Skin epidermis (tissue), 12 donors: ENCODE data around the gene SECISBP2L.

Experiments
- H3K27ac ChIP-seq, 21 experiments: fragments of 200-600 bp; sonication (generic) in 11 of 21; one replicate each; pipeline ENCODE4 v1.5.0; 2020; ENCODE audit warnings: mild to moderate bottlenecking in 3 of 21, inconsistent platforms in 2 of 21, moderate library complexity in 2 of 21
- H3K4me3 ChIP-seq, 7 experiments: fragments of 200-600 bp; sonication (generic) in 2 of 7; one replicate each; pipeline ENCODE4 v1.5.0; 2020; ENCODE audit warnings: inconsistent platforms in 2 of 7, mild to moderate bottlenecking in 2 of 7, moderate library complexity in 1 of 7

The SECISBP2L gene

DNA sequence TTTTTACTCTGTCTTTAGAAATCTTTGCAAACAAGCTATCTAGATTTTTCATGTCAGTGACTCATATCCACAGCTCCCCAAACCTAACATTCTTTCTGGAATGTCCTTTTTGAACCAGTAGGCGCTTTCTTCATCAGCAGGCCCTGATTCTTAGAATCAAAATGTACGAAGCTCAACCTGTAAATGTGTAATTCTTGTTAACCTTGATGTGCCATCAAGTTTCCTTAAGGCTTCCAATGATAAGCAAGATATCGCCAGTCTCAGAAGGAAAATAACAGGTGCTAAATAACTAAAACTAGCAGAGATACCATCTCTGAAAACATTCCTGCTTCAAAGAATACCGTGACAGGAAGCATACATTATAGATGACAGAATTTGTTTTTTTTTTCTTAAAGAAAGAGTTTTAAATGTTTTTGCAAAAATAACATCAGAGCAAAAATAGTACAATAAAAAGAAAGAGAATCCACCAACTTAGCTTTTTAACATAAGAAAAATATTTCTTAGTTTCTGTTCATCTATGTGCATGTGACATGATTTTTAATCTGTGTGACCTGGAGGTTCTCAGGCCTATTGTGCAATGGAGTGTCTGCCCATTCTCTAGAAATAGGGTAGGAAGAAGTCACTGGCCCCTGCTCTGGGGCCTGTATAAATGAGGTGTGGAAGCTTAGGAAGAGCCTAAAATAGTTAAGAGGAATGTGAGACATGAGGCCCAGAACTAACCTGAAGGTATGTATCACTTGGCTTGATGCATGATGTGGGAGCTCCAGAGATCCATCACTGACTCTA lies 14.7 kb upstream of the SECISBP2L start:
- Histone ChIP-seq H3K27ac (no peak overlapping the region), H3K4me3 (no peak overlapping the region)

DNA sequence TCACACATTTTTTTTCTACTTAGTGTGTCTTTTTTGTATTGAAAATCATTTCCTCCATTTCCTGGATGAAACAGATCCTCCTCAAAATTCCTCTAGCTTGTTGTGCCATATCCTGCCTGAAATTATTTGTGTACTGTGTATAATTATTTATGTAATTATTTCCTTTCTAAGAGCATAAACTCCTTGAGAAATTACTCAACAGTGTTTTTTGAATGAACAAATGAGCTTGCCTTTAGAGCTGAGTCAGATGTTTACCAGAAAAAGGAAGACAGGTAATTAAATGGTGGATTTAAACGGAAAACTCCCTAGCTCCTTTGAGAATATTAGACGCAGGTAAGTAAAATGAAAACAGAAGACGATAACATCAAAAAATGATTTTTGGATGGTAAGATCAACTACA lies 13.2 kb upstream of the SECISBP2L start:
- Histone ChIP-seq H3K27ac (no peak overlapping the region), H3K4me3 (no peak overlapping the region)

DNA sequence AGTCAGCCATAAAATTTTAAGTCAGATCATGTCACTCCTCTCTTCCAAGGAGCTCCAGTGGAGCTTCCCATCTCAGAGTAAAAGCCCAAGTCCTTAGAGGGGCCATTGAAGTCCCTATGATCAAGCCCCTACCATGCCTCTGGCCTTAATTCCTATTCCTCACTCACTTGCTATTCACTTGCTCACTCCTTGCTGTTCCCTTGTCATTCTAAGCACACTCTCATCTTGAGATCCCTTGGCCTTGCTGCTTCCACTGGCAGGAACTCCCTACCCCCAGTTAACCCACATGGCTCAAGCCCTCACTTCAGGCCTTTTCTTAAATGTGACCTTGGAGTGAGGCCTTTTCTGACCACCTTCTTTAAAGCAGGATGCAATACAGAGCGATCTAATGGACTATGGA lies 12.3 kb upstream of the SECISBP2L start:
- H3K4me3 ChIP-seq, result no peak overlapping the region
- H3K27ac ChIP-seq, result no peak overlapping the region

DNA sequence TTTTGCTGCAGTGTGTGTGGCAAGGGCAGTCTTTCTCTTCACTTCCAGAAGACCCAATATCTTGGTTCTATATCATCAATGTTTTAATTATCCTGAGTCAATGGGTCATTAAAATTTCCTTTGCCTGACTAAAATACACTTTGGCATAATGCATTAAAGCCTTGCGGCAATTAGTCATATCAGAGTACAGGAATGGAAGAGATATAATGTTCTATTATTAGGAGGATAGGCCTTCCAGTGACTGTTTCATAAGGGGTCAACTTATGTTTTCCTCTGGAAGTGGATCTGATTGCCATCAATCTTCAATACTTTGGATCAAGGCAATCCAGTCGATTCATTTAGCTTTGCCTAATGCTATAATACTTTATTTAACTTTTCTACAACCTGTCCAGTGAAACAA lies 9.4 kb upstream of the SECISBP2L start:
- H3K4me3 ChIP-seq, result no peak overlapping the region
- no peak overlapping the region for H3K27ac ChIP-seq

- Histone ChIP-seq H3K27ac (no peak overlapping the region), H3K4me3 (no peak overlapping the region)
Measured at GRCh38 chr15:49052662-49053061, 6.4 kb upstream of the SECISBP2L start.

- Histone ChIP-seq H3K27ac (no peak overlapping the region), H3K4me3 (no peak overlapping the region)
Measured at GRCh38 chr15:49047456-49047855, 1.2 kb upstream of the SECISBP2L start.

- H3K27ac ChIP-seq, result peak overlapping the region; percentile 73 to 97 (median 91)
- H3K4me3 ChIP-seq, result peak overlapping the region; percentile 76 to 100 (median 90)
Measured at GRCh38 chr15:49045751-49046219, 461 bp downstream of the SECISBP2L start.

GRCh38 chr15:49044766-49045606 lies 1.3 kb downstream of the SECISBP2L start:
- peak overlapping the region; percentile 76 to 100 (median 90) for H3K4me3 ChIP-seq
- H3K27ac ChIP-seq, result peak overlapping the region in 17 of 21 experiments; percentile 80 to 97 (median 91)

DNA sequence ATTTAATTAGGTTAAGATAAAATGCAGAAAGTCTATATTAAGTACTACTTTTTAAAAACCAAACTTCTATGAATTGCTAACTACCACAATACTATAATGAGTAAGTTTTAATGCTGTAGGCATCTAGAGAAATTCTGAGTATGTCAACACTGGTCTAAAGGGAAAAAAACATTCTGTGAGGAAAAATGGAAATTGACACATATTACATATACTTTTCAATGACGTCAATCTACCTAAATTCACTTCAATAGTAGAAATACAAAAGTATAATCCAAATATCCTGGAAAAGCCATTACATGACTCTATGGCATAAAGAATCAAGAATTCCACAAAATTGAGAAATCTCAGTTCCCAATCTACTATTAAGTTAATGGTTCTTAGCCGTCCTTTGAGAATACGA lies 2.2 kb downstream of the SECISBP2L start:
- Histone ChIP-seq H3K4me3 (peak overlapping the region in 1 of 7 experiments; percentile 90), H3K27ac (no peak overlapping the region)

DNA sequence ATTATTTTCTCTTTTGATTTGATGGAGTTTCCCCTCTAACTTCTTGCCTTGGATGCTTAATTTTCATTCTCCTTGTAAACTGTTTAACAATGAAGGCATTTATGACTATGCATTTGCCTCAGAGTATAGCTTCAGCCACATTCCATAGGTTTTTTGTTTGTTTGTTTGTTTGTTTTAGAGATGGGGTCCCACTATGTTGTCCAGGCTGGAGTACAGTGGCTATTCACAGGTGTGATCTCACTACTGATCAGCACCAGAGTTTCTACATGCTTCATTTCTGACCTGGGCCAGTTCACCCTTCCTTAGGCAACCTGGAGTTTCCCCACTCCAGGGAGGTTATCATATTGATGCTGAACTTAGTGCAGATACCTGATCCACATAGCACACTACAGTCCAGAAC lies 4.1 kb downstream of the SECISBP2L start:
- H3K27ac ChIP-seq, result peak overlapping the region in 1 of 21 experiments; percentile 2
- H3K4me3 ChIP-seq, result no peak overlapping the region

DNA sequence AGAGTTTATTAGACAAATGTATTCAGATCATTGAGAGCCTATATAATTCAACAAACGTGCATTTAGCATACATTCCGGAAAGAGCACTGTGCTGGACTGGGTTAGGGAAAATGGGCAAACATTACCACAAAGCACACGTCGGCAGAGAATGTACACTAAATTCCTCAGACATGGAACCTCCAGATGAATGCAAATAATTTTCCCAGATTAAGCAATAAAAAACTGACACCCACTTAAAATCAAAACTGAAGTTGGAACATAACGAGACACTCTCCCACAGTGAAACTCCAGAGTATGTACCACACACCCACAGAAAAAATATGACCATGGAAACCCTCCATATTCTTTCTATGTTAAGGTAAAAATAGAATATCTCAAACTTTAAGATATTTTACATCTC lies 4.8 kb downstream of the SECISBP2L start:
- no peak overlapping the region for H3K4me3 ChIP-seq
- H3K27ac ChIP-seq, result peak overlapping the region in 1 of 21 experiments; percentile 2

DNA sequence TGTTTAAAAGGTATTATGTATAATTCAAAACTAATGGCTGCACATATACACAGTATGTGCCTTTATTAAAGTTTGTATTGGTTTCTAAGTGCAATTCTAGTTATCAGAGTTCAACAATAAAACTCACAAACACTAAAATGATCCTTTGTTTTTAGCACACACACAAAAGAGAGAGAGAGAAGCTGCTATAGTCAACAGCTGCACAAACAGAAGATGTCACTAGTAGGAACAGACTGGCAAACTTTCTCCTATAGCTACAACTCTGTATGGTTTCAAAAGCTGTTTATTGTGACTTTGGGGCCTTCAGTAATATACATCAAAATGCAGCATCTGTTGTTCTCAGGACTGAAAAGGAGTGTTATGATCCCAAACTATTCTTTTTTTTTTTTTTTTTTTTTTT lies 6.1 kb downstream of the SECISBP2L start:
- H3K4me3 ChIP-seq, result no peak overlapping the region
- no peak overlapping the region for H3K27ac ChIP-seq

- no peak overlapping the region for H3K27ac ChIP-seq
- no peak overlapping the region for H3K4me3 ChIP-seq
Measured at GRCh38 chr15:49038382-49038781, 7.9 kb downstream of the SECISBP2L start.

- H3K4me3 ChIP-seq, result no peak overlapping the region
- no peak overlapping the region for H3K27ac ChIP-seq
Measured at GRCh38 chr15:49037546-49037940, 8.7 kb downstream of the SECISBP2L start.

- H3K27ac ChIP-seq, result no peak overlapping the region
- H3K4me3 ChIP-seq, result no peak overlapping the region
Measured at GRCh38 chr15:49036650-49037545, 9.3 kb downstream of the SECISBP2L start.

DNA sequence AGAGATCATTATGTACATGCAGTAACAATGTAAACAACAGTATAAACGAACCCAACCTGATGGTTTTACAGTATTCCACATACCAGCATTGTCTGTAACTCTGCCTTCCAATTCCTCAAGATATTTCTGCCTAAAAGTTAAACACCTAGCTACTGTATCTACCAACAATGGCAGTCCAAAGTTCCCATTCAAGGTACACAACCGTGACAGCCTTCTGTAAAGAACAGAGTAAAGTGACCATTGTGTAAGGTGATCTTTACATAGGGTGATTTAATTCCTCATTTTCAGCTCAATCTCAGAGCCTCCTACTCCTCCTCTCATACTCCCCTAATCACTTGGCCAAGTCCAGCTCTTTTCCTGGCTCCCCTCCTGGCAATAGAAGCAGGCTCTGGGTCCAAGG lies 10.4 kb downstream of the SECISBP2L start:
- no peak overlapping the region for H3K4me3 ChIP-seq
- H3K27ac ChIP-seq, result no peak overlapping the region

GRCh38 chr15:49032601-49033145 lies 13.6 kb downstream of the SECISBP2L start:
- Histone ChIP-seq H3K27ac (no peak overlapping the region), H3K4me3 (no peak overlapping the region)

DNA sequence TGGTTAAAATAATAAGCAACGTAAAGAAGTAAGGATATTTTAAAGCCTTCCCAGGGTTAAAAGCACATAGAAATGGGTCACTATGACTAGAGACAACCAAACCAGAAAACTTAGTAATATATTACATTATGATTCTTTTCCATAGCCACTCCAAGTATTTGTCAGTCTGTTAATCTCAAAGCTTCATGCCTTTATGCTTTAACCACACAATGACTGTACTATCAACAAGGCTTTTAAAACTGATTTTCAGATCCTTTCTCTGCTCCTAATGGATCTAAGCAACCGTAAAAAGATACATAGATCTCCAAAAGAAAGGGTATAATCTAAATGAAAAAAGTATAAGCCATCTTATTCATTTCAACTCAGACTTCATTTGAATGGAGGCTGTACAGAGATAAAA lies 14.4 kb downstream of the SECISBP2L start:
- H3K4me3 ChIP-seq, result no peak overlapping the region
- H3K27ac ChIP-seq, result no peak overlapping the region

DNA sequence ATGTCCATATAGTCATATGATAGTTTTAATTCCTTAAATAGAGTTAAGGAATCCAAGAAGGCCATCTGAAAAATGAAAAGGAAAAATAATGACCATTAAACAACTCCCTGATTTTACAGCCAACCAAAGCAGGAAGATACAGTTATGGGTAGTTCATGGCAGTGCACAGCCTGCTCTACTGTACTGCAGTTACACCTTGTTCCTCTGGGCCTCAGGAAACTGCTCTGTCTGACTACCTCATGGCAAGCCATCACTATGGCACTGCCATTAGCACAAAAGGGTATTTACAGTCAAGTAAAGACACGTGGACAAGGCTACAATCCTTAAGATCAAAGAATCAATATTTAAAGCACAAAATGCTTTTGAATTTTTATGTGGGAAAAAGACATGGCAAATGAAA lies 19.5 kb downstream of the SECISBP2L start:
- Histone ChIP-seq H3K4me3 (no peak overlapping the region), H3K27ac (no peak overlapping the region)

- Histone ChIP-seq H3K4me3 (no peak overlapping the region), H3K27ac (no peak overlapping the region)
Measured at GRCh38 chr15:49024840-49025239, 21.4 kb downstream of the SECISBP2L start.
